GM19324 (cell line): ENCODE data around the gene BABAM2.
"Not testable (repeated sequence)": the region's sequence is repeated elsewhere in the genome, so short reads cannot be mapped to it uniquely, and the experiment has no call there.

ENCODE experiments used
- ATAC-seq: cut with Tn5 transposase; IDR thresholded peaks from one replicate; pipeline ENCODE4 v1.9.1; 2021; ENCODE audit warnings: mild to moderate bottlenecking, moderate library complexity; ENCODE audit not compliant: unreplicated experiment, low FRiP score

BABAM2 gene

GRCh38 chr2:27968957-27969356 is 78.4 kb downstream of the BABAM2 start:
- not testable (repeated sequence) for ATAC-seq

DNA sequence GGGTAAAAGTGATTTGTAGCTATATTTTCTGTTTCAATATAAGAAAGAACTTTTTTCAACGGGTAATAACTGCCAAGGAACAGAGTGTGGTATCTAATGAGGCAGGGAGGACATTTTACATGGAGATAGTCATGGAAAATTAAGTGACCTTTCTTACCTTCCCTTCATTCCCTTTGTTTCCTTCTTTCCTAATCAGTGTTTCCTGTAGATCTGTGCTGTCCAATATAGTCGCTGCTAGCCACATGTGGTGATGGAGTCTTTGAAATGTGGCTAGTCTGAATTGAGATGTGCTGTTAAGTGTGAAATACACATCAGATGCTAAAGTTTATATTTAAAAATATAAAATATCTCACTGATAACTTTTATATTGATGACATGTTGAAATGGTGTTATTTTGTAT is 81.8 kb downstream of the BABAM2 start:
- ATAC-seq = no peak

GRCh38 chr2:27973592-27973991 is 83.1 kb downstream of the BABAM2 start:
- ATAC-seq = no peak

DNA sequence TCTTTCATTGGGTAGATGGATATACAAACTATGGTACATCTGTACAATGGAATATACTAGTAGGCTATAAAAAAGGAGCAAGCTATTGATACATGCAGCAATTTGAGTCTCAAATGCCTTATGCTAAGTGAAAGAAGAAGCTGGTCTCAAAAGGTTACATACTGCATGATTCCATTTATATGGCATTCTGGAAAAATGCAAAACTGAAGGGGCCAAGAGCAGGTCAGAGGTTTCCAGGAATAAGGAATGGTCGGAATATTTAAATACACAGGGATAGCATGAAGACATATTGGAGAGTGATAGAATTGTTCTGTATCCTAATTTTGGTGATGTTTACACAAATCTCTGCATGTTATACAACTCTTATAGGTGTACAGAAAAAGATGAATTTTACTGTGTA is 85.8 kb downstream of the BABAM2 start:
- no peak for ATAC-seq

- ATAC-seq = no peak
Measured at GRCh38 chr2:27977731-27978312, 87.3 kb downstream of the BABAM2 start.

DNA sequence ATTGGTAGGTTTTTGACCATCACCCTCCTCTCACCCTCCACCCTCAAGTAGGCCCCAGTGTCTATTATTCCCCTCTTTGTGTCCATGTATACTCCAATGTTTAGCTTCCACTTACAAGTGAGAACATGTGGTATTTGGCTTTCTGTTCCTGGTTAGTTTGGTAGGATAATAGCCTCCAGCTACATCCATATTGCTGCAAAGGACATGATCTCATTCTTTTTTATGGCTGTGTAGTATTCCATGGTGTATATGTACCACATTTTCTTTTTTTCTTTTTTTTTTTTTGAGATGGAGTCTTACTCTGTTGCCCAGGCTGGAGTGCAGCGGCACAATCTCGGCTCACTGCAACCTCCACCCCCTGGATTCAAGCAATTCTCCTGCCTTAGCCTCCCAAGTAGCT is 88.2 kb downstream of the BABAM2 start:
- ATAC-seq = not testable (repeated sequence)

DNA sequence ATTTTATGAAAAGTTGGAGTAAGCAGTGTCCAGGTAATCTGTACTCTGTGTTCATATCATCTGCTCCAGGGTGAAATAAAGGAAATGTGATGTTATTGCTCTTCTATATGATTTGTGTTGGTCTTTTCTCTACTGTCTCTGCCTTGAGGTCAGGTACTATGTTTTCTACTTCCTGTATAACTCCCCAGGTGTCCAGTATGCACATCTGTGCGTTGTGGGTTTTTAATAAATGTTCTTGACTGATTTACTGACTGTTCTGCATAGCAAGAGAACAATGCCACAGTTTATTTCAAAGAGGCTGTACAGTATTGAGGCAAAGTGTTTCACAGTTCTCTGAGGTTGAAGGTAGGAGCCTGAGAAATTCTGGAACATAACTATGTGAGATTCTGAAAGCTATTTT is 89.7 kb downstream of the BABAM2 start:
- no peak for ATAC-seq

DNA sequence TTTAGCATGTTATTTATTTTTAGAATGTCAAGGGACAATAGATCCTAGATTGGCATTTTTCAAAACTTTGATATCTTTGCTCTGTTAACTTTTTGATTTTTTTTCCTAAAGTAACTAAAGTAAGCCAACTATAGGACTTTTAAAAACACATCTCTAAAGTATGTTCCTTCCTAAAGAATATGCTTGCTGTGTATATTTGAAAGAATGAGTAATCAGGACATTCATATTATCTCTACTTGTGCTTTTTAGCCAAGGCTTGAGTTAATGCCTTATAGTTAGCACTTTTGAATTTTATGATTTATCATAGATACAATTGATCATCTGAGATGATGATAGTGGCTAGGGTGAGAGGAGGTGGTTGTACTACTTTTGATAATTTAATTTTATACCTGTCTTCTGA is 93.6 kb downstream of the BABAM2 start:
- ATAC-seq = no peak

DNA sequence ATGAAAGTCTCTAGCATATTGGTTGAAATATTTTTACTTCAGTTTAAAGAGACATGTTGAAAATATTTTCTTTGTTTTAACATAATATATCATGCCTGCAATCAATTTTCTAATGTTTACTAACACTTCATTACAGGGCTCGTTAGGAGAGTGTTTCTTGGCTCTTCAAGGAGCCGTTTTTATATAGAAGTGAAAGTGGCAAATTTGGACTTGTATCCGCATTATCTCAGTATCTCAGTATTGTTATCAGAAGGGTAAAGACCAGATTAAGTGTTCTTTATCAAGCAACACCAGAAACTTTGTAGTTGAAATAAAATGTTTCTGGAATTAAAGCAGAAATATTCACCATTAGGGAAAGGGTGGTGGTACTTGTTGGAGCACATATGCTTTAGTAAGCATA is 97.8 kb downstream of the BABAM2 start:
- ATAC-seq = no peak

- ATAC-seq = no peak
Measured at GRCh38 chr2:27988718-27989117, 98.2 kb downstream of the BABAM2 start.

DNA sequence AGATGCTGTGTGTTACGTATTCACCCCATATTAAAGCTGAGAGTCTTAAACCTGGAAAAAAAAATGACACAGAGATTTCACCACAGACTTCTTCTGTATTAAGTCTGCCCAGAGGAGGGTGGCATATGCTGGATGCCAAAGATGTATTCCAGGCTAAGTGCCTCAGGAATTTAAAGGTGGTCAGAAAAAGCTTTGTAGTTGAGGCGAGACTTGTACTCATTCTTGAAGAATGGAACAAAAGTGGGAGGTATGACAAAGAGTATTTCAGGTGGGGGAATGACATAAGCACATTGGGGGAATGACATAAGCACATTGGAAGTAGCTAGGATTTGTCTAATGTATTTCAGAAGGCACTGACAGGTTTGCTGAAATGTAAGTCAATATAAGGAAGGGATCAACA is 98.6 kb downstream of the BABAM2 start:
- no peak for ATAC-seq

DNA sequence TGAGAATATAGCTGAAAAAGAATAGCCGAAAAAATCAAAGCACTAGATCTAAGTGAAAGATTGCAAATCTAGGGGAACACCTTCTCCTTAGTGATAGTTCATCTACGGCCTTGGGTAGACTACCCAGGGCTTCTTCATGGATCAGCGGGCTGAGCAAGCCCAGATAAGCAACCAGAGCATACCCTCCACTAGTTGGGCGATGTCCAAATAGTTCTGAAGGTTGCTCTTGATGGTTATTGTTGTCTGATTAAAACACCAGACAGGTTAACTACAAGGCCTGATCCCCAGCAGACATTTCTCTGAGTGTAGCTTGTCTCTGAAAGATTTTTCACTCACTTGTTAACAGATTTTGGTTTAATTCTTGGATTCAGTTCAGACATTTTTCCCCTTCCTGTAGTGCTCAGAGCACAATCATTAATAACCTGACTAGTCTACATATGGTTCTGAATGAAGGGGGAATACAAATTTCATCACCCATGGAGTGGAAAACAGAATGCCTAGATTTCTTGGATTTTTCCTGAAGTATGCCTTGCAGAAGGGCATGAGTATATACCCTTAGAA is 99.6 kb downstream of the BABAM2 start:
- ATAC-seq = no peak

DNA sequence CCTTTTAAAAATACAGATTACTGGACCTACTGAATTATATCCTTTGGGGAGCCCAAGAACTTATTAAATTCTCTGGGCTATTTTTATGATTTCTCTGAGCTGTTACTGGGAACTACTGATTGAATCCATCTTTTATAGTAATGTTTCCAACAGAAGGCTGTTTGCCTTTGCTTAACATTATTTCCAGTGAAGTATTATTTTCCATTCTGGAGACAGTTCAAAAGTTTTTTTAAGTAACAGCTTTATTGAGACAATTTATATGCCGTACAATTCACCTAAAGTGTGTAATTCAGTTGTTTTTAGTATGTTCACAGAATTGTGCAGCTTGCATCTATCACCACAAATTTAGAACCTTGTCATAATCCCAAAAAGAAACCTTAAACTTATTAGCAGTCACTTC is 100.6 kb downstream of the BABAM2 start:
- no peak for ATAC-seq

DNA sequence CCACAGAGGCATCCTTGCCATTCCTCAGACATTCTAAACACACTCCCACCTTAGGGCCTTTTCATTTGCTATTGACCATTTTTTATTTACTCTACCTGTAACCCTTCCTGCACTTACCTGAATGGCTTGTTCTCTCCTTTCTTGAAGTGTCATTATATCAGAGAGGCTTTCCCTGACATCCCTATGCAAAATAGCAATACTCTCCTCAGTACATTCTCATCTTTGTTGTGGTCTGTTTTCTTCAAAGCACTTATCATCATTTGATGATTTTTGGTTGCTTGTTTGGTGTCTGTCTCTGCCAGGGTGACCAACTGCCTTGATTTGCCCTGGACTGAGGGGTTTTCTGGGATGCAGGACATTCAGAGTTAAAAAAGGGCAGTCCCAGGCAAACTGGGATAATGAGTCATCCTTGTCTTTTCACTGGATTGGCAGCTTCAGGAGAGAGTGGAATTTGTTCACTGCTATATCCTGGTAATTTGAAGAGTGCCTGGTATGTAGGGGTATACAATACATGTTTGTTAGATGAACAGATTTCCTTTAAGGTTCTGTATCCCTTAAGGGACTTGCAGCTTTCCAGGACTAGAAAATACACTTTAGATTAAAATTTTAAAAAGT is 102.4 kb downstream of the BABAM2 start:
- ATAC-seq = no peak

DNA sequence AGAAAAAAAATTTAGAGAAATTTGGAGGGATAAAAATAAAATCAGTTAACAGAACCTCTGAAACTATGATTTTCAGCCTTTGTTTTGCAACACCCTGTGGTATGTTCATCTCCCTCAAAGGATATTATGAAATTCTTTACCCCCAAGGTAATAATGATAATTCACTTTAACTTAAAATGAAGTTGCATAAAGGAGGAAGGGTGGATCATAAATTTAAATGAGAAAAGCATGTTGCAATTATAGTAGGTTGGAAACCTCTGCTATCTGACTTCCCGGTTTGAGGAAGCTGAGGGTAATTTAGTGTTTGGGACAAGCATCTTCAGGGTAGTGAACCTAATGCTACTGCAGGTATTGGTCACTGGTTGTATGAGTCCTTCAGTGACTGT is 102.9 kb downstream of the BABAM2 start:
- ATAC-seq = no peak

DNA sequence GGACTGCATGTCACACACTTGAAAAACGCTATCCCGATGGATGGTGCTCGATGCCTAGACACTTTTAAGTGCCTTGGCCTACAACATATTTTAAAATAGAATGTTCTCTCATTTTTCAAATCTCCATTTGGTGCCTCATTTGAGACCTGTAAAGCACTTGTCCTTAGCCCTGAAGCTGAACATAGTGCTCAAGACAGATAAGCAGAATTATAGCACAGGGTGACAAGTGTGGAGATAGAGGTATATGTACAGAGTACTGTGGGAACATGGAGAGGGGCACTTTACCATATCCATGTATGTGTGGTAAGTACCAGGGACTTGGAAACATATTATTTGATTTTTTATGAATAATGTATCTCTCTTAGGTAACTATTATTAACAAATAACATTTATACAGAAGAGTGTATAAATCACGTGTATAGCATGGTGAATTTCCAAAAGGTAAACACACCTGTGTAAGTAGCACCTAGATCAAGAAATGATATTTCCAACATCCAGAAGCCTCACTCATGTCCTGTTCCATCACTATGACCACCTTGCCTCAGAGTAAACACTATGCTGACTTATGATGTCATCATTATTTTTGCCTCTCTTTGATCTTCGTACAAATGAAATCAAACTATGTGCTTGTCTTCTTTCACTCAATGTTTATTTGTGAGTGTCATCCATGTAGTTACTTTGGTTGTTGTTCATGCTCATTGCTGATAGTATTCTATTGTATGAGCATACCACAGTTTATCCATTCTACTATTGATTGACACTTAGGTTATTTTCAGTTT is 103.6 kb downstream of the BABAM2 start:
- no peak for ATAC-seq

- ATAC-seq = no peak
Measured at GRCh38 chr2:27996156-27996922, 105.8 kb downstream of the BABAM2 start.

GRCh38 chr2:28000287-28000686 is 109.8 kb downstream of the BABAM2 start:
- ATAC-seq = no peak

DNA sequence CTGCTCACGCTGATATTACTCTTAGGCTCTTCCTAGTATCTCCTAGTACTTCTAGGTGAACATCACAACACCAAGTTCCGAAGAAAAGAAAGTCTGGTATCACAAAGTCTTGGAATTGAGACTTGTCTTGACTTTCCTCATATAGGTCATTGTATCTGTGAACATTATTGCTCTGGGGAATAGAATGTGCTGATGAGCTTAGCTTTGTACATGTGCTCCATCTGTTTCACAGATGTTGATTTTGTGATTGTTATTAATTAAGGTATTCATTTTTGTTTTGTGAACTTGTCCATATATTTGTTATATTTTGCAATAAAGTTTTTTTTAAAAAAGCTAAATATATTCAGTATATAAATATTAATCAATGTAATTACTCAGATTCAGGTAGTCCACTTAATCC is 111.7 kb downstream of the BABAM2 start:
- no peak for ATAC-seq

DNA sequence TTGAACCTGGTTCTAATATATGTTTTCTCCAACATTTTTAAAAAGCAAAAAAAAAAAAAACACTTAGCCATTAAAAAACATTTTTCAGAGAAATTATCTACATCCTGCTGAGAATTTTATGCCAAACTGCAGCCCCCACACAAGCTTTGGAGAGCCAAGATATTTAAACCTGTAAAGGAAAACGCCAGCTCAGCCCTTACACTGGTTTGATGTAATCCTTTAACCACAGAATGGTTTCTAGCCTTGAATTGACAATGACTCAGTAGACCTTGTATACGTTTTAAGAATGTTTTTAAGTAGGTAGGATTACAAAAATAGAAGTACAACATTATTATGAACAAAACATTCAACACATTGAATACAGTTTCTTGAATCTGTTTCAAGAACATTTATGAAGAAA is 113.6 kb downstream of the BABAM2 start:
- no peak for ATAC-seq

DNA sequence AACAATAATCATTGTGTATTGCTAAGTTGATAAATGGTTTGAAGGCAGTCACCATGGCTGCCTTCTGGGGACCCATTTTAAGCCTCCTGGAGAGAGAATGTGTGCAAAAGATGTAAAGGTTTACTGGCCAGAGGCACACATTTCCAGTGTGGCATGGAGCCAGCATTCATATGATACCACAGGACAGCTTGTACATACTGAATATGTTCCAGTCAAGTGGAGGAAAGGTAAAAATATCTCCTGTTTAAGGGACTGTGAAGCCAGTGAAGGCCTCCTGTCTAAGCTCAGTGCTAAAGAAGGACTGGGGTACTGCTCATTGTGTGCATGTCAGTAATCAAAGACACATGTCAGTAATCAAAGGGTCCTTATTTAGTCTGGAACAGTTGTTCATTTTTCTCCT is 119.2 kb downstream of the BABAM2 start:
- no peak for ATAC-seq
